ENCODE data around the gene TRIM56. TPM values are rescaled to one million over a fixed set of nuclear protein-coding genes. Genes with fewer than 3 reads are reported as not detected.
"Not testable (repeated sequence)": the region's sequence is repeated elsewhere in the genome, so short reads cannot be mapped to it uniquely, and the experiment has no call there.

The TRIM56 gene
- polyA plus RNA-seq, 12 donors, result 7.0 to 18.5 (median 8.9) TPM; not detected in 1

DNA sequence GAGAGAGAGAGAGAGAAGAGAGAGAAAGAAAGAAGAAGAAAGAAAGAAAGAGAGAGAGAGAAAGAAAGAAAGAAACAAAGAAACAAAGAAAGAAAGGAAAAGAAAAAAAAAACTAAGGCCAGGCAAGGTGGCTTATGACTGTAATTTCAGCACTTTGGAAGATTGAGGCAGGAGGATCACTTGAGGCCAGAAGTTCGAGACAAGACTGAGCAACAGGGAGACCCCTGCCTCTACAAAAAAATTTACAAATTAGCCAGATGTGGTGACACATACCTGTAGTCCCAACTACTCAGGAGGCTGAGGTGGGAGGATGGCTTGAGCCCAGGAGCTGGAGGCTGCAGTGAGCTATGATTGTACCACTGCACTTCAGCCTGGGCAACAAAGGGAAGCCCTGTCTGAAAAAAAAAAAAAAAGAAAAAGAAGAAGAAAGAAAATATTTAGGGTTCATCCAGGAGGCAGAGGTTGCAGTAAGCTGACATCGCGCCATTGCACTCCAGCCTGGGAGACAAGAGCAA is 44.4 kb downstream of the TRIM56 start:
- no peak for DNase-seq

DNA sequence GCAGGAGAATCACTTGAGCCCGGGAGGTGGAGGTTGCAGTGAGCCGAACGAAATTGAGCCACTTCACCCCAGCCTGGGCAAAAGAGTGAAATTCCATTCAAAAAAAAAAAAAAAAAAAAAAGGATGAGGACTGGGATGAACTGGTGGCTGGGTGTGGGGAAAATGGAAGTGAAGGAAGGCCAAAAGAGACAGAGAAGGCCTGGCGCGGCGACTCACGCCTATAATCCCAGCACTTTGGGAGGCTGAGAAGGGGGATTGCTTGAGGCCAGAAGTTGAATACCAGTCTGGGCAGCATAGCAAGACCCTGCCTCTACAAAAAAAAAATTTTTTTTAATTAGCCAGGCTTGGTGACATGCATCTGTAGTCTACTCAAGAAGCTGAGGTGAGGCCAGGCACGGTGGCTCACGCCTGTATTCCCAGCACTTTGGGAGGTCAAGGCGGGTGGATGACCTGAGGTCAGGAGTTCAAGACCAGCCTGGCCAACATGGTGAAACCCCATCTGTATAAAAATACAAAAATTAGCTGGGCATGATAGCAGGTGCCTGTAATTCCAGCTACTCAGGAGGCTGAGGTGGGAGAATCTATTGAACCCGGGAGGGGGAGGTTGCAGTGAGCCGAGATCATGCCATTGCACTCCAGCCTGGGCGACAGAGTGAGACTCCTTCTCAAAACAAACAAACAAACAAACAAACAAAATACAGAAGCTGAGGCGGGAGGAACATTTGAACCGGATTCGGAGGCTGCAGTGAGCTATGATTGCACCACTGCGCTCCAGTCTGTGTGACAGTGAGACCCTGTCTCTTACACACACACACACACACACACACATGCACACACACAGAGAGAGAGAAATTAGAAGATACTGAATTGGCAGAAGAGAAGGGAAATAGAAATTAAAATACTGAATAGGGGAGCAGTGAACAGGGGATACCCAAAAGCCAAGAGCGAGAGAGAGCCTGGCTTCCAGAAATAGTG is 47.6 kb downstream of the TRIM56 start:
- DNase-seq, result not testable (repeated sequence)

DNA sequence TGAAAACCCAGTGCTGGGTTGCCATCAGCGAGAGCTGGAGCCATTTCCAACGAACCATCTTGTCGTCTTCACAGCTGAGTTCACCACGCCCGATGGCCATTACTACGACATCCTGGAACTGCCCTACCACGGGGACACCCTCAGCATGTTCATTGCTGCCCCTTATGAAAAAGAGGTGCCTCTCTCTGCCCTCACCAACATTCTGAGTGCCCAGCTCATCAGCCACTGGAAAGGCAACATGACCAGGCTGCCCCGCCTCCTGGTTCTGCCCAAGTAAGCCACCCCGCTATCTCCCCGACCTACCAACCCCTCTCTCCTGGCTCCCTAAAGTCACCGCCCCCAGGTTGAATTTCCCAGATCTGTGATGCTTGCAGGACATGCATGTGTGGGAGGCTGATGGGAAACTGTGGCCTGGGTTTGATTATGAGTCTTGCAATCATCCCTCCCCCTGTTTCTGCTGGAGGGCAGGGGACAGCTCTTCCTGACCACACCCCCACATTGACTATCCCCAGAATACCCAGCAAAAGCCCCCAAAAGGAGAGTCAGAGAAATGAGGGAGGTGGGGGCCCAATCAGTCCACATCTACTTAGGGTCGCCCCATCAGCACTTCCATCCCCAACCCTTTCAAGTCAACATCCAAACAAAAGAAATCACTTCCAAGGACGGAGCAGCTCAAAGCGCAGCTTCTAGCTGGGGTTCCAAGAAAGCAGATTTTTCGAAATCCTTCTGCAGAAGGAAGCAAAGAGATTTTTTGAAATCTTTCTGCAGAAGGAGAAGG is 48.5 kb downstream of the TRIM56 start:
- DNase-seq, result no peak

DNA sequence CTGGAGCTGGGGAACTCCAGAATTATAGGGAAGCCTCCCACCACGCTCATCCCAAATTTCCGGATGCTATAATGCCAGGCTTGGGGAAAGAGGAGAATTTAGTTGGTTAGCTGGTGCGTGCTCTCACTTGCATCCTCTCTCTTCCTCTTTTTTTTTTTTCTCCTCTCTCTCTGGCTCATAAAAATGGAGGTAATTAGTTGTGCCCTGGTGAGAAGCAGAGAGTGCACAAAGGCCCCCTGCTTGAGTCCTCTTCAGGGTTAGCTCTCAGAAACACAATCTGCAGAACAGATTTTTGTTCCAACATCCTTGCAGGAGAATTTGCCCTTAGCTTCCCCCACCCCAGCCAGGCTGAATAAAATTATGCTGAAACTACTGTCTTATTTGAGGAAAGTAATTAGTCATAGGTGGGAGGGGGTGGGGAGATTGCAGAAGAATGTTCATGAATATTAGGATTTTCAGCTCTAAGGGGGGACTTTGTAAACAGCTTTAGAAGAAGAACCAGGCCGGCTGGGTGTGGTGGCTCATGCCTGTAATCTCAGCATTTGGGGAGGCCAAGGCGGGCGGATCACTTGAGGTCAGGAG is 49.2 kb downstream of the TRIM56 start:
- DNase-seq, result no peak

DNA sequence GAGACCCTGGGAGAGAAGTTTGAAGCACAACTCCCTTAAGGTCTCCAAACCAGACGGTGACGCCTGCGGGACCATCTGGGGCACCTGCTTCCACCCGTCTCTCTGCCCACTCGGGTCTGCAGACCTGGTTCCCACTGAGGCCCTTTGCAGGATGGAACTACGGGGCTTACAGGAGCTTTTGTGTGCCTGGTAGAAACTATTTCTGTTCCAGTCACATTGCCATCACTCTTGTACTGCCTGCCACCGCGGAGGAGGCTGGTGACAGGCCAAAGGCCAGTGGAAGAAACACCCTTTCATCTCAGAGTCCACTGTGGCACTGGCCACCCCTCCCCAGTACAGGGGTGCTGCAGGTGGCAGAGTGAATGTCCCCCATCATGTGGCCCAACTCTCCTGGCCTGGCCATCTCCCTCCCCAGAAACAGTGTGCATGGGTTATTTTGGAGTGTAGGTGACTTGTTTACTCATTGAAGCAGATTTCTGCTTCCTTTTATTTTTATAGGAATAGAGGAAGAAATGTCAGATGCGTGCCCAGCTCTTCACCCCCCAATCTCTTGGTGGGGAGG is 52.5 kb downstream of the TRIM56 start:
- no peak for DNase-seq

DNA sequence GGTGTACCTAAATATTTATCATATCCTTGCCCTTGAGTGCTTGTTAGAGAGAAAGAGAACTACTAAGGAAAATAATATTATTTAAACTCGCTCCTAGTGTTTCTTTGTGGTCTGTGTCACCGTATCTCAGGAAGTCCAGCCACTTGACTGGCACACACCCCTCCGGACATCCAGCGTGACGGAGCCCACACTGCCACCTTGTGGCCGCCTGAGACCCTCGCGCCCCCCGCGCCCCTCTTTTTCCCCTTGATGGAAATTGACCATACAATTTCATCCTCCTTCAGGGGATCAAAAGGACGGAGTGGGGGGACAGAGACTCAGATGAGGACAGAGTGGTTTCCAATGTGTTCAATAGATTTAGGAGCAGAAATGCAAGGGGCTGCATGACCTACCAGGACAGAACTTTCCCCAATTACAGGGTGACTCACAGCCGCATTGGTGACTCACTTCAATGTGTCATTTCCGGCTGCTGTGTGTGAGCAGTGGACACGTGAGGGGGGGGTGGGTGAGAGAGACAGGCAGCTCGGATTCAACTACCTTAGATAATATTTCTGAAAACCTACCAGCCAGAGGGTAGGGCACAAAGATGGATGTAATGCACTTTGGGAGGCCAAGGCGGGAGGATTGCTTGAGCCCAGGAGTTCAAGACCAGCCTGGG is 53.1 kb downstream of the TRIM56 start:
- DNase-seq, result no peak

DNA sequence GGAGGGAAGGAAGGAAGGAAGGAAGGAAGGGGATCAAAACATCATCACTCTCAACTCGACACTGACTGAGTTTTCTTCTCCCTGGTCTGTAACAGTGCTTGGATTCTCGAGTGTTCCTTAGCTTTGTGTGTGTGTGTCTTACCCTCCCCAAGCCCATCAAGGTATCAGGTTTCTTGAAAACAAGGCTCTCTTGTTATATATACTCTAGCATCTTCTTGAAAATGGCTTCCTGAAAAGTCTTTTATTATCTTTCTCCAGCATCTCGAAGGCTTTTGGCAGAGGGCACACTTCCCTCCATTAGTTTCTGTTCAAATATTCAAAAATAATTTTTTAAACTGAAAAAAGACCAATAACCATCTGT is 55.0 kb downstream of the TRIM56 start:
- DNase-seq, result no peak

DNA sequence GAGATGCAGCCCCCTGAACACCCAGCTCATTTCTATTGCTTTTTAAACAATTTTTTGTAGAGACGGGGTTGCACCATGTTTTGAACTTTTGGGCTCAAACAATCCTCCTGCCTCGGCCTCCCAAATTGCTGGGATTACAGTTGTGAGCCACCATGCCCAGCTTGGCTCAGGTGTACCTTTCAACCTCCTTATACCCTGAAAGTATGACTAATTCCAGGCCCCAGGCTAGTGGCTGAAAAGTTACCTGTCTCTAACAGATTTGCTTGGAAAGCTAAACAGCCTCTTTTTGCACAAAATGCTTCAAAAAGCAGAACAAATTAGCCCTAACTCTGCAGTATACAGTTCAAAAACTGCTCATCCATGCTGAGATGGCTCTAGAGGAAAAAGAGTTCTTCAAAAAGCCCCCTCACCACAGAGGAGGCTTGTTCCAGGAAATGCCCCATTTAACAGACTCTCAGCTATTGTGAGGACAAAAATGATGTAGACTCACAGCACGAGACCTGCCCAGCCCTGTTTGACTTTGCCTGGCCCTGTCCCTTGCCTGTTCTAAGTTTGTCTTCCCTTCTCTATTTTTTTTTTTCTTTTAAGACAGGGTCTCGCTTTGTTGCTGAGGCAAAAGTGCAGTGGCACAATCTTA is 55.6 kb downstream of the TRIM56 start:
- no peak for DNase-seq

Other genes with a start within 250 kb of the TRIM56 start
- 10 to 100 TPM in 11 of 12 donors, not detected in 1; 11.7 to 38.3 (median 16.3) TPM for gene SLC12A9, start 232.8 kb upstream of the TRIM56 start, polyA plus RNA-seq (ENCODE audit: insufficient read length in 12 of 12)
- 10 to 100 TPM in 11 of 12 donors, not detected in 1; 26.9 to 72.6 (median 38.8) TPM for gene TRIP6, start 218.1 kb upstream of the TRIM56 start, polyA plus RNA-seq (ENCODE audit: insufficient read length in 12 of 12)
- 100 to 1,000 TPM in 5 of 12 donors, 10 to 100 TPM in 6, not detected in 1; 72.6 to 153 (median 96.4) TPM for gene SRRT, start 210.4 kb upstream of the TRIM56 start, polyA plus RNA-seq (ENCODE audit: insufficient read length in 12 of 12)
- gene UFSP1, start 195.8 kb upstream of the TRIM56 start, polyA plus RNA-seq (ENCODE audit: insufficient read length in 12 of 12), result 1 to 10 TPM in 10 of 12 donors, not detected in 2; 1.4 to 3.4 (median 2.0) TPM
- 100 to 1,000 TPM in 2 of 12 donors, 10 to 100 TPM in 9, not detected in 1; 18.9 to 126 (median 70.5) TPM for gene ACHE, start 189.6 kb upstream of the TRIM56 start, polyA plus RNA-seq (ENCODE audit: insufficient read length in 12 of 12)
- 10 to 100 TPM in 1 of 12 donors, under 1 TPM in 10, not detected in 1; 0.07 to 21.8 (median 0.25) TPM for gene MUC3A, start 135.9 kb upstream of the TRIM56 start, polyA plus RNA-seq (ENCODE audit: insufficient read length in 12 of 12)
- 10 to 100 TPM in 1 of 12 donors, 1 to 10 TPM in 4, under 1 TPM in 5, not detected in 2; 0.22 to 17.3 (median 0.81) TPM for gene MUC12, start 115.9 kb upstream of the TRIM56 start, polyA plus RNA-seq (ENCODE audit: insufficient read length in 12 of 12)
- 10 to 100 TPM in 1 of 12 donors, under 1 TPM in 1, not detected in 10; 0.19 to 13.8 TPM for gene MUC17, start 65.4 kb upstream of the TRIM56 start, polyA plus RNA-seq (ENCODE audit: insufficient read length in 12 of 12)
- gene SERPINE1, start 41.6 kb downstream of the TRIM56 start, polyA plus RNA-seq (ENCODE audit: insufficient read length in 12 of 12), result 1 to 10 TPM in 11 of 12 donors, not detected in 1; 1.7 to 10.0 (median 3.0) TPM
- gene AP1S1, start 69.0 kb downstream of the TRIM56 start, polyA plus RNA-seq (ENCODE audit: insufficient read length in 12 of 12), result 10 to 100 TPM in 11 of 12 donors, not detected in 1; 17.8 to 36.0 (median 20.6) TPM
- gene VGF, start 80.1 kb downstream of the TRIM56 start, polyA plus RNA-seq (ENCODE audit: insufficient read length in 12 of 12), result not detected
- gene NAT16, start 94.8 kb downstream of the TRIM56 start, polyA plus RNA-seq (ENCODE audit: insufficient read length in 12 of 12), result under 1 TPM in 2 of 12 donors, not detected in 10; 0.11 to 0.15 TPM
- gene MOGAT3, start 115.6 kb downstream of the TRIM56 start, polyA plus RNA-seq (ENCODE audit: insufficient read length in 12 of 12), result 10 to 100 TPM in 1 of 12 donors, under 1 TPM in 4, not detected in 7; 0.08 to 31.6 (median 0.15) TPM
- 10 to 100 TPM in 11 of 12 donors, not detected in 1; 31.9 to 73.4 (median 47.2) TPM for gene PLOD3, start 132.1 kb downstream of the TRIM56 start, polyA plus RNA-seq (ENCODE audit: insufficient read length in 12 of 12)
- gene ZNHIT1, start 132.7 kb downstream of the TRIM56 start, polyA plus RNA-seq (ENCODE audit: insufficient read length in 12 of 12), result 10 to 100 TPM in 11 of 12 donors, not detected in 1; 21.4 to 46.7 (median 39.1) TPM
- gene CLDN15, start 152.3 kb downstream of the TRIM56 start, polyA plus RNA-seq (ENCODE audit: insufficient read length in 12 of 12), result 10 to 100 TPM in 2 of 12 donors, 1 to 10 TPM in 9, not detected in 1; 4.2 to 16.9 (median 5.7) TPM
- gene FIS1, start 159.6 kb downstream of the TRIM56 start, polyA plus RNA-seq (ENCODE audit: insufficient read length in 12 of 12), result 100 to 1,000 TPM in 11 of 12 donors, not detected in 1; 101 to 149 (median 112) TPM
- 10 to 100 TPM in 11 of 12 donors, not detected in 1; 14.3 to 30.4 (median 27.8) TPM for gene IFT22, start 236.3 kb downstream of the TRIM56 start, polyA plus RNA-seq (ENCODE audit: insufficient read length in 12 of 12)

Measured in muscle of arm (tissue), 12 donors.